HEK293 (cell line): ENCODE measurements around the gene STX5.

ENCODE experiments used
- ATF2 ChIP-seq: fragments of 450-650 bp; formaldehyde crosslinking; IDR thresholded peaks from 2 replicates; pipeline ENCODE4 v1.5.1; 2016; ENCODE audit warnings: missing biosample characterization, missing genetic modification characterization, low read depth
- BCL11A ChIP-seq: fragments of 450-650 bp; formaldehyde crosslinking; IDR thresholded peaks from 2 replicates; pipeline ENCODE4 v1.5.1; 2016; ENCODE audit warnings: low read depth, missing biosample characterization, missing genetic modification characterization
- ELK4 ChIP-seq: IDR thresholded peaks from 2 replicates; pipeline ENCODE4 v1.6.1; 2011; ENCODE audit warnings: mild to moderate bottlenecking, low read depth, low read length, borderline replicate concordance
- FEZF1 ChIP-seq: fragments of 450-650 bp; formaldehyde crosslinking; IDR thresholded peaks from 2 replicates; pipeline ENCODE4 v1.5.1; 2016; ENCODE audit warnings: missing biosample characterization, missing genetic modification characterization
- GLI4 ChIP-seq: fragments of 450-650 bp; formaldehyde crosslinking; IDR thresholded peaks from 2 replicates; pipeline ENCODE4 v1.5.1; 2016; ENCODE audit warnings: missing biosample characterization, missing genetic modification characterization
- IKZF3 ChIP-seq: fragments of 450-650 bp; IDR thresholded peaks from 2 replicates; pipeline ENCODE4 v1.5.0; 2018; ENCODE audit warnings: missing biosample characterization, mild to moderate bottlenecking, missing genetic modification characterization, moderate library complexity
- OSR2 ChIP-seq: fragments of 450-650 bp; formaldehyde crosslinking; IDR thresholded peaks from 2 replicates; pipeline ENCODE4 v1.5.1; 2016; ENCODE audit warnings: missing biosample characterization, missing genetic modification characterization
- PRDM1 ChIP-seq: fragments of 450-650 bp; formaldehyde crosslinking; IDR thresholded peaks from 2 replicates; pipeline ENCODE4; 2016; ENCODE audit warnings: missing biosample characterization, missing genetic modification characterization
- PRDM10 ChIP-seq: fragments of 450-650 bp; formaldehyde crosslinking; IDR thresholded peaks from 2 replicates; pipeline ENCODE4 v1.5.1; 2016; ENCODE audit warnings: missing biosample characterization, missing genetic modification characterization
- REPIN1 ChIP-seq: fragments of 450-650 bp; formaldehyde crosslinking; IDR thresholded peaks from 2 replicates; pipeline ENCODE4 v1.5.1; 2017; ENCODE audit warnings: missing biosample characterization, missing genetic modification characterization, low read depth
- ZIC2 ChIP-seq: fragments of 450-650 bp; formaldehyde crosslinking; IDR thresholded peaks from 2 replicates; pipeline ENCODE4 v1.5.1; 2016; ENCODE audit warnings: missing biosample characterization, missing genetic modification characterization
- ZNF114 ChIP-seq: fragments of 450-650 bp; formaldehyde crosslinking; IDR thresholded peaks from 2 replicates; pipeline ENCODE4 v1.5.0; 2017; ENCODE audit warnings: missing biosample characterization, missing genetic modification characterization
- ZNF274 ChIP-seq, 2 experiments: fragments of 200-500 bp in 1 of 2; fragments of 450-650 bp in 1 of 2; sonication (Bioruptor generic) in 1 of 2; formaldehyde crosslinking in 1 of 2; IDR thresholded peaks; 2 replicates each; pipeline versions ENCODE4 v1.5.1 to v1.6.1; 2014 to 2016; ENCODE audit warnings: borderline replicate concordance in 1 of 2, inconsistent platforms in 1 of 2, low read length in 1 of 2, missing biosample characterization in 1 of 2, missing genetic modification characterization in 1 of 2
- ZNF391 ChIP-seq: fragments of 450-650 bp; formaldehyde crosslinking; IDR thresholded peaks from 2 replicates; pipeline ENCODE4 v1.5.1; 2016; ENCODE audit warnings: low read depth, missing biosample characterization, missing genetic modification characterization, borderline replicate concordance
- ZNF394 ChIP-seq: fragments of 450-650 bp; formaldehyde crosslinking; IDR thresholded peaks from 2 replicates; pipeline ENCODE4 v1.5.1; 2016; ENCODE audit warnings: missing biosample characterization, missing genetic modification characterization, mild to moderate bottlenecking, moderate library complexity, borderline replicate concordance
- ZNF621 ChIP-seq: fragments of 450-650 bp; formaldehyde crosslinking; IDR thresholded peaks from 2 replicates; pipeline ENCODE4 v1.5.1; 2017; ENCODE audit warnings: missing biosample characterization, missing genetic modification characterization
- ZNF624 ChIP-seq: fragments of 450-650 bp; formaldehyde crosslinking; IDR thresholded peaks from 2 replicates; pipeline ENCODE4 v1.5.1; 2017; ENCODE audit warnings: missing biosample characterization, missing genetic modification characterization
- ZSCAN5A ChIP-seq: fragments of 450-650 bp; formaldehyde crosslinking; IDR thresholded peaks from 2 replicates; pipeline ENCODE4 v1.5.1; 2016; ENCODE audit warnings: missing biosample characterization, missing genetic modification characterization
- TF ChIP-seq, protein P1 (sequence below): fragments of 450-650 bp; formaldehyde crosslinking; IDR thresholded peaks from 2 replicates; pipeline ENCODE4 v1.5.1; 2016; ENCODE audit warnings: missing biosample characterization, missing genetic modification characterization
- TF ChIP-seq, protein P2 (sequence below): fragments of 450-650 bp; formaldehyde crosslinking; IDR thresholded peaks from 2 replicates; pipeline ENCODE4 v1.5.1; 2017; ENCODE audit warnings: missing biosample characterization, mild to moderate bottlenecking, missing genetic modification characterization, moderate library complexity
- TF ChIP-seq, protein P3 (sequence below): fragments of 450-650 bp; formaldehyde crosslinking; IDR thresholded peaks from 2 replicates; pipeline ENCODE4 v1.5.1; 2016; ENCODE audit warnings: missing biosample characterization, missing genetic modification characterization, borderline replicate concordance

STX5 gene

DNA sequence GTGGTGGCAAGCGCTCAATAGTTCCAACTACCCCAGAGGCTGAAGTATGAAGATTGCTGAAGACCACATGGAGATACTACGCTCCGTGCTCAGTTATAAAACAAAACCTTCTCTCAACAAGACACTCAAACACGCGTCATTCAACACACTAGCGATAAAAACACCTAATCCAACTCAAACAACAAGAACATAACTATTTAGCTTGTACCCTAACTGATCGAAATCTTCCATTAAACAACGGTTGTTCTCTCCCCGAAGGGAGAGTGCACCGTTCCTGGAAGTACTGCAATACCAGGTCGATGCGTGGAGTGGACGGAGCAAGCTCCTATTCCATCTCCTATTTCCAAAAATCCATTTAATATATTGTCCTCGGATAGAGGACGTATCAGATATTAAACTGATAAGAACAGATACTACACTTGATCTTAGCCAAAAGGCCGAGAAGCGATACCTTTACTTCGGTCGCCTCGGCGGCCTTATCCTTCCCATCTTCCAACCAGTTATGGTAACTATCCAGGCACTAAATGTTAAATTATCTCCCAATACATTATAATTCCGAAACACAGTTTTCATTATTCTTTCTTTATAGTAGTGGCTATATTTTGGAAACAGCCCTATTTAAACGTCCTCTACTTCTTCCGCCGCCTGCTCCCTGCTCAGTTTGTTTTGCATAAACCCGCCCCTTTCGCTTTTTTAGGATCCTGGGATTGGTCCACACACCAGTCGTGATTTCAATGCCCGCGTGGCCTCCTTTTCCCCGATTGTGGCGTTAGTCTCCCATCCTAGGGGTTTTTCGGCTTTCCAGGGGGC is 9.7 kb upstream of the STX5 start (continued):
- TF ChIP-seq ATF2 (tag by site-specific recombination) (peak; percentile 81), REPIN1 (tag by site-specific recombination) (peak; percentile 99), ELK4 (no peak), ZNF114 (tag by site-specific recombination) (no peak), PRDM1 (tag by site-specific recombination) (peak; percentile 84), ZSCAN5A (tag by site-specific recombination) (peak; percentile 50; the same call in 1 of the 2 replicates), ZNF621 (tag by site-specific recombination) (no peak), ZNF391 (tag by site-specific recombination) (peak; percentile 98), BCL11A (tag by site-specific recombination) (peak; percentile 90), IKZF3 (tag by site-specific recombination) (peak; percentile 100), FEZF1 (tag by site-specific recombination) (peak; percentile 71), ZNF394 (tag by site-specific recombination) (peak; percentile 77), ZIC2 (tag by site-specific recombination) (peak; percentile 80), PRDM10 (tag by site-specific recombination) (peak; percentile 90), GLI4 (tag by site-specific recombination) (peak; percentile 96), OSR2 (peak; percentile 89), ZNF274 (IDR thresholded peaks at IDR 0.05; ENCODE audit: low read length) (no peak), ZNF274 (tag by site-specific recombination; IDR thresholded peaks at IDR 0.05; ENCODE audit: borderline replicate concordance) (no peak), ZNF624 (tag by site-specific recombination) (peak; percentile 94)
- TF ChIP-seq, protein P1, sequence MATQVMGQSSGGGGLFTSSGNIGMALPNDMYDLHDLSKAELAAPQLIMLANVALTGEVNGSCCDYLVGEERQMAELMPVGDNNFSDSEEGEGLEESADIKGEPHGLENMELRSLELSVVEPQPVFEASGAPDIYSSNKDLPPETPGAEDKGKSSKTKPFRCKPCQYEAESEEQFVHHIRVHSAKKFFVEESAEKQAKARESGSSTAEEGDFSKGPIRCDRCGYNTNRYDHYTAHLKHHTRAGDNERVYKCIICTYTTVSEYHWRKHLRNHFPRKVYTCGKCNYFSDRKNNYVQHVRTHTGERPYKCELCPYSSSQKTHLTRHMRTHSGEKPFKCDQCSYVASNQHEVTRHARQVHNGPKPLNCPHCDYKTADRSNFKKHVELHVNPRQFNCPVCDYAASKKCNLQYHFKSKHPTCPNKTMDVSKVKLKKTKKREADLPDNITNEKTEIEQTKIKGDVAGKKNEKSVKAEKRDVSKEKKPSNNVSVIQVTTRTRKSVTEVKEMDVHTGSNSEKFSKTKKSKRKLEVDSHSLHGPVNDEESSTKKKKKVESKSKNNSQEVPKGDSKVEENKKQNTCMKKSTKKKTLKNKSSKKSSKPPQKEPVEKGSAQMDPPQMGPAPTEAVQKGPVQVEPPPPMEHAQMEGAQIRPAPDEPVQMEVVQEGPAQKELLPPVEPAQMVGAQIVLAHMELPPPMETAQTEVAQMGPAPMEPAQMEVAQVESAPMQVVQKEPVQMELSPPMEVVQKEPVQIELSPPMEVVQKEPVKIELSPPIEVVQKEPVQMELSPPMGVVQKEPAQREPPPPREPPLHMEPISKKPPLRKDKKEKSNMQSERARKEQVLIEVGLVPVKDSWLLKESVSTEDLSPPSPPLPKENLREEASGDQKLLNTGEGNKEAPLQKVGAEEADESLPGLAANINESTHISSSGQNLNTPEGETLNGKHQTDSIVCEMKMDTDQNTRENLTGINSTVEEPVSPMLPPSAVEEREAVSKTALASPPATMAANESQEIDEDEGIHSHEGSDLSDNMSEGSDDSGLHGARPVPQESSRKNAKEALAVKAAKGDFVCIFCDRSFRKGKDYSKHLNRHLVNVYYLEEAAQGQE = peak; percentile 62
- TF ChIP-seq, protein P2, sequence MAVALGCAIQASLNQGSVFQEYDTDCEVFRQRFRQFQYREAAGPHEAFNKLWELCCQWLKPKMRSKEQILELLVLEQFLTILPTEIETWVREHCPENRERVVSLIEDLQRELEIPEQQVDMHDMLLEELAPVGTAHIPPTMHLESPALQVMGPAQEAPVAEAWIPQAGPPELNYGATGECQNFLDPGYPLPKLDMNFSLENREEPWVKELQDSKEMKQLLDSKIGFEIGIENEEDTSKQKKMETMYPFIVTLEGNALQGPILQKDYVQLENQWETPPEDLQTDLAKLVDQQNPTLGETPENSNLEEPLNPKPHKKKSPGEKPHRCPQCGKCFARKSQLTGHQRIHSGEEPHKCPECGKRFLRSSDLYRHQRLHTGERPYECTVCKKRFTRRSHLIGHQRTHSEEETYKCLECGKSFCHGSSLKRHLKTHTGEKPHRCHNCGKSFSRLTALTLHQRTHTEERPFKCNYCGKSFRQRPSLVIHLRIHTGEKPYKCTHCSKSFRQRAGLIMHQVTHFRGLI (tag by site-specific recombination) = peak; percentile 25; the same call in 1 of the 2 replicates
- TF ChIP-seq, protein P3, sequence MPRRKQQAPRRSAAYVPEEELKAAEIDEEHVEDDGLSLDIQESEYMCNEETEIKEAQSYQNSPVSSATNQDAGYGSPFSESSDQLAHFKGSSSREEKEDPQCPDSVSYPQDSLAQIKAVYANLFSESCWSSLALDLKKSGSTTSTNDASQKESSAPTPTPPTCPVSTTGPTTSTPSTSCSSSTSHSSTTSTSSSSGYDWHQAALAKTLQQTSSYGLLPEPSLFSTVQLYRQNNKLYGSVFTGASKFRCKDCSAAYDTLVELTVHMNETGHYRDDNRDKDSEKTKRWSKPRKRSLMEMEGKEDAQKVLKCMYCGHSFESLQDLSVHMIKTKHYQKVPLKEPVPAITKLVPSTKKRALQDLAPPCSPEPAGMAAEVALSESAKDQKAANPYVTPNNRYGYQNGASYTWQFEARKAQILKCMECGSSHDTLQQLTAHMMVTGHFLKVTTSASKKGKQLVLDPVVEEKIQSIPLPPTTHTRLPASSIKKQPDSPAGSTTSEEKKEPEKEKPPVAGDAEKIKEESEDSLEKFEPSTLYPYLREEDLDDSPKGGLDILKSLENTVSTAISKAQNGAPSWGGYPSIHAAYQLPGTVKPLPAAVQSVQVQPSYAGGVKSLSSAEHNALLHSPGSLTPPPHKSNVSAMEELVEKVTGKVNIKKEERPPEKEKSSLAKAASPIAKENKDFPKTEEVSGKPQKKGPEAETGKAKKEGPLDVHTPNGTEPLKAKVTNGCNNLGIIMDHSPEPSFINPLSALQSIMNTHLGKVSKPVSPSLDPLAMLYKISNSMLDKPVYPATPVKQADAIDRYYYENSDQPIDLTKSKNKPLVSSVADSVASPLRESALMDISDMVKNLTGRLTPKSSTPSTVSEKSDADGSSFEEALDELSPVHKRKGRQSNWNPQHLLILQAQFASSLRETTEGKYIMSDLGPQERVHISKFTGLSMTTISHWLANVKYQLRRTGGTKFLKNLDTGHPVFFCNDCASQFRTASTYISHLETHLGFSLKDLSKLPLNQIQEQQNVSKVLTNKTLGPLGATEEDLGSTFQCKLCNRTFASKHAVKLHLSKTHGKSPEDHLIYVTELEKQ (tag by site-specific recombination) = peak; percentile 90
